Fibroblast of mammary gland (primary cell): Measurements from ENCODE around the gene AUTS2.

Experiments
- DNase-seq: peaks from one replicate; pipeline ENCODE4 v3.0.0-alpha.2; 2010; ENCODE audit warnings: low read depth
- H3K4me3 ChIP-seq: 2 replicates; pipeline ENCODE4 v1.5.1; 2011; ENCODE audit warnings: low read depth, mild to moderate bottlenecking, low read length, moderate library complexity; ENCODE audit not compliant: control insufficient read depth
- TF ChIP-seq, protein P1 (sequence below): conservative IDR thresholded peaks from 2 replicates; pipeline ENCODE4 v1.5.1; 2011; ENCODE audit warnings: low read depth, low read length, inconsistent platforms; ENCODE audit not compliant: control insufficient read depth, insufficient read depth

AUTS2 gene

DNA sequence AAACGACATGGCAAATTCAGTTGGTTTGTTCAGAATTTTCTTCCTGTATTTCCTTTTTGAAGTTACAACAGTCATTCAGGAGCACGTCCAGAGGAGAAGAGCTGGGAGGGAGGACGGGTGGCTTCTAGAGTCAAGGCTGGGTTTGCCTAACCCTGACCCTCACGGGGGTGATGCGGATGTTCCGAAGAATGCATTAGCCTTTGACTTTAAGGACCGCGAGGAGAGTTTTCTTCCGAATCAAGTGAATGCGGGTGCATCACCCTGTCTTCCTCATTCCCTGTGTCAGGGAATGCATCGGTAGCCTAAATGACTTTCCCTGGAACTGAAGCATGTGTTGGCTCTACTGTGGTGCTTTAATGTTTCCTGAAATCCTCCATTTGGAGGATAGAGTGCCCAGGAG is 1137.0 kb downstream of the AUTS2 start:
- no peak overlapping the region for H3K4me3 ChIP-seq
- no peak for DNase-seq
- TF ChIP-seq, protein P1, sequence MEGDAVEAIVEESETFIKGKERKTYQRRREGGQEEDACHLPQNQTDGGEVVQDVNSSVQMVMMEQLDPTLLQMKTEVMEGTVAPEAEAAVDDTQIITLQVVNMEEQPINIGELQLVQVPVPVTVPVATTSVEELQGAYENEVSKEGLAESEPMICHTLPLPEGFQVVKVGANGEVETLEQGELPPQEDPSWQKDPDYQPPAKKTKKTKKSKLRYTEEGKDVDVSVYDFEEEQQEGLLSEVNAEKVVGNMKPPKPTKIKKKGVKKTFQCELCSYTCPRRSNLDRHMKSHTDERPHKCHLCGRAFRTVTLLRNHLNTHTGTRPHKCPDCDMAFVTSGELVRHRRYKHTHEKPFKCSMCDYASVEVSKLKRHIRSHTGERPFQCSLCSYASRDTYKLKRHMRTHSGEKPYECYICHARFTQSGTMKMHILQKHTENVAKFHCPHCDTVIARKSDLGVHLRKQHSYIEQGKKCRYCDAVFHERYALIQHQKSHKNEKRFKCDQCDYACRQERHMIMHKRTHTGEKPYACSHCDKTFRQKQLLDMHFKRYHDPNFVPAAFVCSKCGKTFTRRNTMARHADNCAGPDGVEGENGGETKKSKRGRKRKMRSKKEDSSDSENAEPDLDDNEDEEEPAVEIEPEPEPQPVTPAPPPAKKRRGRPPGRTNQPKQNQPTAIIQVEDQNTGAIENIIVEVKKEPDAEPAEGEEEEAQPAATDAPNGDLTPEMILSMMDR: no peak

DNA sequence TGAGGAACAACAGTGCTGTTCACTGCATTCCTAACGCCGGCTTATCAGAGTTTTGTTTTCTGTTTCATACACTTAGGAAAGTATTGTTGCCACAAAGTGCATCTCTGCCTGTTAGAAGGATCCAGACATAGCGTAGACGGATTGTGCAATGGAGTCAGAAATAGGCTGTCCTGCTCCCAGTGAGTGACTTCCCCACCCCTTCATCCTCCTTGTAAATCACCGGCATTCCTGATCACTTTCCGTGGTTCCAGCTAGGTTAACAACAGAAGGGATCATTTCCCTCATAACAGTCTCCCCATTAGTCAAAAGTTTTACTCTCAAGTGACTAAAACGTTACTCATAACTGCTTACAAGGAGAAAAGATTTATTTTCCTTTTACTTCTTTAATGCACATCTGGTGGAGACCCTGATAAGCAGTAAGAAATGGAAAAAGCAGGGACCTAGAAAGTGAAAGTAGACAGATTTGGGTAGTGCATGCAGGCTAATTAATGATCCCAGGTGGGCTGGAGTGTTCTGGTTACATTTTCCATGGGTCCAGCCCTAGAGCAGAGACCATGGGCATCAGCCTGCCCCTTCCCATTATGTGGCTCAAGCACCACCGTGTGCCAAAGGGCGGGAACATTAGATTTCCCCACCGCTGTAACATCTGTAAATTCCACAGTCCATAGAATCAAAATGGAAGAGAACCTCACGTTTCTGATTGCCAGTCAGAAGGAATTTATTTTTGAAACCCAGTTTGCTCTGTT is 1138.6 kb downstream of the AUTS2 start:
- H3K4me3 ChIP-seq: peak overlapping the region; percentile 33
- DNase-seq: peak; percentile 89
- TF ChIP-seq, protein P1: no peak

DNA sequence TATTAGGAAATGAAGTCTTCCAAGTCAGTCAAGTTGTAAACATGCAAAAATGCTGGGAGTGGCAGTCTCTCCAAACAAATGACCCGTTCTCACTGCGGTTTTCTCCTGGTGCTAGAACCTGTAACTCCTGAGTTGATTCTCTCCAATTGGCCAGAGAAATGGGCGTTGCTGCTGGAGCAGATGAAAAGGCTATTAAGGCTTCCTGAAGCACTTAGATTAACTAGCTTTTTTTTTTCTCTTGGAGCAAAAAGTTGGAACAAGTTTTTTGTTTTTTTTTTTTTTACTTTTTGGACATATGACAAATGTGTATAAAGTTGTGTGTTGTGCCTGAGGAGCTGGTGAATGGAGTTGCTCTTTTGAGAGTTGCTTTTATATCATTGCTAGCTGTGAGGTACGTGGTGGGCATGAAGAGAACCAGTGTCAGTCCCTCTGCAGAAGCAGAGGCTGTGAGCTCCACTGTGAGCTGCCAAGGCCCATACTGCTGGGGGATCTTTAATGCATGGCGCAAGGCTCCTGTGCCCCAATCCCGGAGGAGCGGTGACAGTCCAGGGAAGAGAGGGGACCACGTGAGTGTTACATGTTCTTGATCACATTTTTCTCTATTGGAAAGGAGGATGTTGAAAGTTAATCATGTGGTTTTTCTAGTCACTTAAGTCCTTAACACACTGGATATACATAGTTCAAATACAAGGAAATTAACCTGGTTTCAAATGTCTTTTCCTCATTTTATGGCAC is 1140.0 kb downstream of the AUTS2 start:
- TF ChIP-seq, protein P1: no peak
- H3K4me3 ChIP-seq: no peak overlapping the region
- DNase-seq: peak; percentile 52

DNA sequence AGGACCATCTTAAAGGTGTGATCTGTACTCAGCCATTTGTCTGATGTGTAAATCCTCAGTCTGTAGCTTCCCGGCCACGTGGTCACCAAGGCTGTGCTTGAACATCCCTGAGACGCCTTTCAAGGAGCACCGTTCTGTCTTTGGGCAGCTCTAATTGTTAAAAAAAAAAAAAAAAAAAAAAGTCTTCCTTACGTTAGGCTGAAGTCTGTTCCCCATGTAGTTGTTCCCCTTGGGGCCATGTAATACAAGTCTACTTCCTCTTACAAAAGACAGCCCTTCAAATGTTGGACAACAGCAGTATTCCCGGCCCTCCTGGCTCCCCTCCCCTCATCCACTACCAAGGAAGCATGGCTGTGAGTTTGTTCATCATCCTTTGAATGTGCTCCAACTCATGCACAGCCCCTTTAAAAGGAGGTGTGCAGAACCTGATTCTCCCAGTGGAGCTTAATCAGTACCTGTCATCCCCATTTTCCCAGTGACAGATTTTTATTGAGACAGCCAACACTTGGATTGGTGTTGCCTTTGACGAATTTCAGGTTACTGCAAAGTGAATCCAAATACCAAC is 1141.5 kb downstream of the AUTS2 start:
- TF ChIP-seq, protein P1: no peak
- DNase-seq: no peak
- no peak overlapping the region for H3K4me3 ChIP-seq

DNA sequence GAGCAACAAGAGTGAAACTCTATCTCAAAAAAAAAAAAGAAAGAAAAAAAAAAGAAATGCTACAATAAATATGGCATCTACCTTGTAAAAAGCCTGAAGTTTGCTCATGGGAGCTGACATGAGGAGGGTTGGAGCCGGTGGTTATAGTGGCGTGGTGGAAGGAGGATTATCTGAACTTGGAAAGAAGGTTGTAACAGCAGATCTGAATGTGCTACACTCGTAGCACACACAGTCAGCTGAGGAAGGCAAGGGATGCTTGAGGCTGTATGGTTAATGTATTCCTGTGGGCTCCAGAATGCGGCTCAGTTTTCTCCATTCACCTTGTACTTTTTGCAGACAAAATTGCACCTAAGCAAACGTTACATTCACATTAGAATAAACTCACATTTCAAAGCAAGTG is 1143.4 kb downstream of the AUTS2 start:
- H3K4me3 ChIP-seq: no peak overlapping the region
- no peak for DNase-seq
- TF ChIP-seq, protein P1: no peak

DNA sequence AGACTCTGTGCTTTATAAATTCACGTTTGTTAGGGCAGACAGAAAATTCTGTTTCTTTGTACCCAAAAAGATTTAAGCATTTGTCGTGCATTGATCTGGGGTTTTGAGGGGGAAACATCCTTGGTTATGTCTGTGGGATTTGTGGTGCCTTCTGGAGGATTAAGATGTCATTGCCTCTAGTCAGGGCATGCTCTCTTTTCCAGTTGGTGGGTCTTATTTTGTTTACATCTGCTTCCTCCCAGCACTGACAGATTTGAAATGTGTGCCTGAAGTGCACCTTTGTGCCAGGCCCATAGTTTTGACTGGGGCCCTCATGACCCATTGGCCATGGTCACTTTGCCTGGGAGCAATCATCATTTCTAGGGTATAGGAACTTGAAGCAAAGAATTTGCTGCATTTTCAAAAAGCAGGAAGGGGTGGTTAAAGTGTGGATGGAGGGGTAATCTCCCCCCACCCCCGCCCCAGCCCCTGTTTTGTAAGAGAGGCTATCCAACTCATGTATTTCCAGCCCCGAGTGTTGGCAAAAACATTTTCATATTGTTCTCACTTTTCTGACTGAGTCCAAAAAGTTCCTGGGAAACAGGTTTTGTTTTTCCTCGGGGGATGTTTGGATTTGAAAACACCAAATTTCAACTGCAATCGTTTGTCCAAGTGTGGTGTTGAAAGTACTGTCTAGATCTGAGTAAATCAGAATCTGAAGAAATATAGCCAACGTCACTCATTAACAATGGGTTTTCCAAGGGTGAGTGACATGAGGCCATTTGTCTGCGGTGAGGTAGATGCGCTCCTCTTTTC is 1145.5 kb downstream of the AUTS2 start:
- TF ChIP-seq, protein P1: no peak
- DNase-seq: no peak
- no peak overlapping the region for H3K4me3 ChIP-seq
